GM18951 (cell line): Measurements from ENCODE around the gene NCOA5.

Experiments used
- POLR2A ChIP-seq: IDR thresholded peaks from 4 replicates; pipeline ENCODE4 v1.6.1; 2011; ENCODE audit warnings: mild to moderate bottlenecking; ENCODE audit not compliant: insufficient read length, insufficient read depth; ENCODE audit errors: extremely low read depth
- in situ Hi-C: fragments of 300-500 bp; cut with MboI; formaldehyde crosslinking; loops from one replicate; pipeline ENCODE4 v1.12.0; 2022; ENCODE audit warnings: low sequenced_read_pairs, mixed read lengths, inconsistent platforms; ENCODE audit not compliant: unreplicated experiment

NCOA5 gene

GRCh38 chr20:46013322-46013828 is 76.4 kb downstream of the NCOA5 start:
- in situ Hi-C loops = no loop called here
- no peak for TF ChIP-seq POLR2A

GRCh38 chr20:46012921-46013320 is 76.8 kb downstream of the NCOA5 start:
- no peak for TF ChIP-seq POLR2A
- in situ Hi-C loops = no loop called here

GRCh38 chr20:46011631-46012482 is 77.9 kb downstream of the NCOA5 start:
- no peak for TF ChIP-seq POLR2A
- in situ Hi-C loops = no loop called here
